GM19035 (cell line): Measurements from ENCODE around the gene TLE6.
"Not testable (repeated sequence)": the region's sequence is repeated elsewhere in the genome, so short reads cannot be mapped to it uniquely, and the experiment has no call there.

Experiments
- ATAC-seq: cut with Tn5 transposase; IDR thresholded peaks from one replicate; pipeline ENCODE4 v1.9.1; 2021; ENCODE audit not compliant: unreplicated experiment

TLE6 gene

GRCh38 chr19:3001235-3001800, 24.0 kb downstream of the TLE6 start:
- ATAC-seq = no peak

DNA sequence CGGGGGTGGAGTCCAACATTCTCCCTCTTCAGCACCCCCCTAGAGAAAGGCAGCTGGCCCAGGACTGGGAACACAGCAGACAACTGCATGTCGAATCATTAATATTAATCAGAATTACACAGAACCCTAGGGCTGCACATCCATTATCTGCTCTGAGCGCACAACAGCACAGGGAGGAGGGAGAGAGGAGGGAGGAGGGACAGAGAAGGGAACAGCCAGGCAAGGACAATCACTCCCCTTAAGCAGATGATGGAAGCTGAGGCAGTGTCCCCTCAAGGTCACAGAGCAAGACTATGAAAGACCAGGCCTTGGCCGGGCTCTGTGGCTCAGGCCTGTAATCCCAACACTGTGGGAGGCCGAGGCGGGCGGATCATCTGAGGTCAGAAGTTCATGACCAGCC, 25.7 kb downstream of the TLE6 start:
- no peak for ATAC-seq

- ATAC-seq = no peak
These were observed 27.2 kb downstream of the TLE6 start for GRCh38 chr19:3004522-3004921.

DNA sequence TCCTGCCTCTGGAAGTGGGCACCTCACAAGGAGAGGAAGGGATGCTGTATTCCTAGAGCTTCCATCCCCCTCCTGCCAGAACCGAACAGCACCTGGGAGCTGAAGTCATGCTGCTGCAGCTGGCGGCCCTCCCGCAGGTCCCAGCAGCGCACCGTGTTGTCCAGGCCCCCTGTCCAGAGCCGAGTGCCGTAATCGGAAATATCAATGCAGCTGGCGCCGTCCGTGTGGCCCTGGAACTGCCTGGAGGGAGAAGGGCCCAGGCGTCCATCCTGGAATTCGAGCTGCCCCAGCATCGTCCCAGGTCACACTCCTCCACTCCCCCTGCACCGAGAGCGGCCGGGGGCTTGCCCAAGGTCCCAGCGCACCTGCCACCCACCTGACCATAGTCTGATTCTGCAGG, 28.0 kb downstream of the TLE6 start:
- no peak for ATAC-seq

DNA sequence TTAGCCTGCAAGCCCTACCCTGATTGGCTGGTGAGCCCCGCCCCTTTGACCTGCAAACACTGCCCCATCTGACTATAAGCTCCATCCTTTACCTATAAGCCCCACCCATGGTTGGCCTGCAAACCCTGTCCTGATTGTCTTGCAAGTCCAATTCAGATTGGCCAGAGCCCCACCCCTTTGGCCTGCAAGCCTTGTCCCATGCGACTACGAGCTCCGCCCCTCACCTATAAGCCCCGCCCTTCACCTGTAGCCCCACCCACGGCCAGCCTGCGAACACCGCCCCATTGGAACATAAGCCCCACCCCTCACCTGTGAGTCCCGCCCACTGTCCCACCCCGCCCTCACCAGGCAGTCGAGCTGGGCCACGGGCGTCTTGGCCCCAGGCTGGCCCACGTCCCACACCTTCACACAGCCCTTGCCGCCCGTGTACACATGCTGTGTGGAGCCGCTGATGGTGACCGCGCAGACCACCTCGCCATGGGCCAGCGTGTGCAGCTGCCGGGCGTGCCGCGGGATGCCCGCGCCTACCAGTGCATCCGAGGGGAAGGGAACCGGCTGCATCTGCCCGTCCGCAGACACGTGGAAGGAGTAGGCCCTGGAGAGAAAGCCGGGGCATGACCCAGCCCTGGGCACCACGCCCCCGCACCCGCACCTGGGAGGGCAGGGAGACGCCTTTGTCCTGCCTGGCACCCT, 28.9 kb downstream of the TLE6 start:
- no peak for ATAC-seq

- no peak for ATAC-seq
These were observed 30.6 kb downstream of the TLE6 start for GRCh38 chr19:3007975-3008374.

GRCh38 chr19:3008994-3009393, 31.6 kb downstream of the TLE6 start:
- ATAC-seq = no peak

DNA sequence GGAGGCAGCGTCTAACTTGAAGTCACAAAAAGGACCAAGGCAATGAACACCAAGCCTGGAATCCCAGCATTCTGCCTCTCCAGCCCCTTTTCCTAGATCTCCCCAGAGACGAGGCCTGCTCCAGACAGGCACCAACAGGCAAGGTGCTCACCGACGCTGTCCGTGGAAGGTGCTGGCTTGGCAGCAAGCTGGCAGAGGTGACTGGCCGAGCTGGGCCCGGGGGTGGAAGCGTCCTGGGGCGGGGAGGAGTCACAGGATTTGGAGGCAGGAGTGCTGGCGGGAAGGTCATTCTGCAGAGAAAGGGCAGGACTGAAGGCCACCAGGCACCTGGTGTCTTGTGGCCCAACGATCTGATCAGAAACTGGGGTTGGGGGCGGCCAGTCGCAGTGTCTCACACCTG, 33.5 kb downstream of the TLE6 start:
- no peak for ATAC-seq

DNA sequence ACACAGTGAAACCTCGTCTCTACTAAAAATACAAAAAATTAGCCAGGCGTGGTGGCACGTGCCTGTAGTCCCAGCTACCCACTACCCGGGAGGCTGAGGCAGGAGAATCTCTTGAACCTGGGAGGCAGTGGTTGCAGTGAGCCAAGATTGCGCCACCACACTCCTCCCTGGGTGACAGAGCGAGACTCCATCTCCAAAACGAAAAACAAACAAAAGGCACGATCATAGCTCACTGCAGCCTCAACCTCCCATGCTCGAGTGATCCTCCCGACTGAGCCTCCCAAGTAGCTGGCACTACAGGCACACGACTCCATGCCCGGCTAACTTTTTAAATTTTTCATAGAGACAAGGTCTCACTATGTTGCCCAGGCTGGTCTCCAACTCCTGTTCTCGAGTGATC, 34.7 kb downstream of the TLE6 start:
- not testable (repeated sequence) for ATAC-seq

GRCh38 chr19:3012621-3013262, 35.4 kb downstream of the TLE6 start:
- ATAC-seq = no peak

DNA sequence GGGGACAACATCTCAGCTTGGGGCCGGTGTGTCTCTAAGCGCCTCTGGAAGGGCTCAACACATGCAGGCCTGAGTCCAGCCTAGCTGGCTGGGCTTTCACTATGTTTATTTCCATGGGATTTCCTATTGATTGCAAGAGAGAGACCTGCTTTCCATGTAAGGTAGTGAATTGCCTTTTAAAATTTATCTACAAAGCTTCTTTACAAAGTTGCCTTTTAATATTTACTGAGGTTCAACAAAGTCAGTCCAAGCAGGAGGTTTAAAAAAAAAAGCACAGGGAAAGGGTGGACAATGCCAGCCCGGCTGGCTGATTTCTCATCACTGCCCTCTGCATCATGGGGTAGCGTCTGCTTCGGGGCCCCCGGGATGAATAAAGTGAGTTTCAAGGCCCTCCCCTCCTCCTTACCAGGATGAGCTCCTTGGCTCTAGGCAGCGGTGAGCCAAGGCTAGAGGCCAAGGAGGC, 35.9 kb downstream of the TLE6 start:
- ATAC-seq = no peak

DNA sequence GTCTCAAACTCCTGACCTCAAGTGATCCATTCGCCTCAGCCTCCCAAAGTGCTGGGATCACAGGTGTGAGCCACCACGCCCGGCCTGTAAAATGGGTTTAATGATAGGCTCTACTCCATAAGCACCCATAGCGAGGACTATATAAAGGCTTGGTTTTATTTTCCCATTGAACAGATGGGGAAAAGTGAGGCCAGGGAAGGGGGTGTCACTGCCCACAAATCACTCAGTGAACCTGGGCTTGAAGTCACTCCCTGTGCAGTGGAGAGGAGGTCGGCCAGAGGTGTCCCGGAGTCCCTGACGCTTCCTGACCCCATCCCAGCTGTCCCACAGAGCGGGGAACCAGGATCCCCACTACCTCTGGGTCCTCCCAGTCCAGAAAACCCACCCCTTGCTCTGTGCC, 36.8 kb downstream of the TLE6 start:
- no peak for ATAC-seq

DNA sequence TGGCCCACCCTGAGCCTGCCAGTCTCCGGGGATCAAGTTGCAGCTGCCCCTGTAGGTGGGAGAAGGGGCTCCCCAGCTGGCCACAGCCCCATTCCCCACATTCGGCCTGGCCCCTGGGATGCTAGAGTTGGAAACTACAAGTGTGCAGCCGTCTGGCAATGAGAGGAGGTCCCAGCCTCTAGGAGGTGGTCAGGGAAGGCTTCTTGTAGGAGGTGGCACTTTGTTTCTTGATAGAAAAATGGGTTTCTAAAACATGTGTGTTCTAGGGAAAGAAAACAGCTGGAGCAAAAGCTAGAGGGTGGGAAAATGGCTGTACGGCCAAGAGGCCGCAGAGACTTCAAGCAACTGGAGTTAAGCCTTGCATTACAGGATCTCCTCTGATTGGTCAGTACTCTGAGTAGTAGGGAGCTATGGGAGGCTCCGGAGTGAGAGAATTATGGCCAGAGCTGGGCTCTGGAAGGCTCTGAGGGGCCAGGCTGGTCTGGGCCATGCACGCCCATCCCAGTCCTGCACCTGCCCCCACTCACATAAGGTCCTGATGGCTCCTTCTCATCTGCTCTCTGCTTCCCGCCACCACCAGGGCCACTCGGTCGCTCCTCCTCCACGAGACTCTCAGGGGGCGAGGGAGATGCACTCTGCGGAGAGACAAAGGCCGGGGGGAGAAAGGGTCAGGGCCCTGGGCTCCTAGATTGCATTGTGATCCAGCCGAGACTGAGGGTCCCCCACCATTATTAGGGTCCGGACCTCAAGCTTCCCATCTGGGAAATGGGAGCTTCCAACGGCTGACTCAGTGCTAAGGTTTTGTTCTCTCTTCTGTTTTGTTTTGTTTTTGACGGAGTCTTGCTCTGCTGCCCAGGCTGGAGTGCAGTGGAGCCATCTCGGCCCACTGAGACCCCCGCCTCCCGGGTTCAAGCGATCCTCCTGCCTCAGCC, 38.0 kb downstream of the TLE6 start:
- ATAC-seq = no peak

DNA sequence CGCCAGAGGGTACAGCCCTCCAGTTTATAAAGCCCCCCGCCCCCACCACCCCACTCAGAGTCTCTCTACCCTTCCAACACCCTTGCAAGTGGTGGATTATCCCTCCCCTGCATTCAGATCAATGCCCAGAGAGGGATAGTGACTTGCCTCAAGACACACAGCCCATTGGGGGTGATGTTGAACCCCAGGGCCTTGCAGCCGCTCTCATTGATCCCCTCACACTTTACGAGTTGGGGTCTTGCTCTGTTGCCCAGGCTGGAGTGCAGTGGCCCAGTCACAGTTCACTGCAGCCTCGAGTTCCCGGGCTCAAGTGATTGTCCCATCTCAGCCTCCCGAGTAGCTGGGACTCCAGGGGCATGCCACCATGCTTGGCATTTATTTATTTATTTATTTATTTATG, 40.6 kb downstream of the TLE6 start:
- no peak for ATAC-seq

- no peak for ATAC-seq
These were observed 42.0 kb downstream of the TLE6 start for GRCh38 chr19:3019211-3019854.

DNA sequence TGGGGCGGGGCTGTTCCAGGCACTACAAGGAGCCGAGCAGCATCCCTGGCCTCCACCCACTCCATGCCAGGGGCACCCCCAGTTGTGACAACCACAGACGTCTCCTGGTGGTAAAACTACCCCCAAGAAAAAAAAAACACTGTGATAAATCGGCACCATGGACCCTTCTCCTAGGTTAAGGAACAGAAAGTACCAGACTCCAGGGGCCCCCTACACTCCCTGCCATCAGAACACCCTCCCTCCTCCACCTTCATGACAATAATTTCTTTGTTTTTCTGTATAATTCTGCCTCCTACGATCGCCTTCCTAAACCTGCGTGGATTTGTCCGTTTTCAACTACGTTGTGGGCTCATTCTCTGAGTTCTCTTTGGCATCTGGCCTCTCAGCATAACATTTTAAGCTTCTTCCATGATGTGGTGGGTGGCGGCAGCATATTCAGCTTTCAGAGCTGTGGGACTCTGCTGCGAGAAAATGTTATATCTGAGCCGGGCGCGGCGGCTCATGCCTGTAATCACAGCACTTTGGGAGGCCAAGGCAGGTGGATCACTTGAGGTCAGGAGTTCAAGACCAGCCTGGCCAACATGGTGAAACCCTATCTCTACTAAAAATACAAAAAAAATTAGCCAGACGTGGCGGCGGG, 43.1 kb downstream of the TLE6 start:
- ATAC-seq = no peak

GRCh38 chr19:3024509-3024869, 47.1 kb downstream of the TLE6 start:
- ATAC-seq = no peak

DNA sequence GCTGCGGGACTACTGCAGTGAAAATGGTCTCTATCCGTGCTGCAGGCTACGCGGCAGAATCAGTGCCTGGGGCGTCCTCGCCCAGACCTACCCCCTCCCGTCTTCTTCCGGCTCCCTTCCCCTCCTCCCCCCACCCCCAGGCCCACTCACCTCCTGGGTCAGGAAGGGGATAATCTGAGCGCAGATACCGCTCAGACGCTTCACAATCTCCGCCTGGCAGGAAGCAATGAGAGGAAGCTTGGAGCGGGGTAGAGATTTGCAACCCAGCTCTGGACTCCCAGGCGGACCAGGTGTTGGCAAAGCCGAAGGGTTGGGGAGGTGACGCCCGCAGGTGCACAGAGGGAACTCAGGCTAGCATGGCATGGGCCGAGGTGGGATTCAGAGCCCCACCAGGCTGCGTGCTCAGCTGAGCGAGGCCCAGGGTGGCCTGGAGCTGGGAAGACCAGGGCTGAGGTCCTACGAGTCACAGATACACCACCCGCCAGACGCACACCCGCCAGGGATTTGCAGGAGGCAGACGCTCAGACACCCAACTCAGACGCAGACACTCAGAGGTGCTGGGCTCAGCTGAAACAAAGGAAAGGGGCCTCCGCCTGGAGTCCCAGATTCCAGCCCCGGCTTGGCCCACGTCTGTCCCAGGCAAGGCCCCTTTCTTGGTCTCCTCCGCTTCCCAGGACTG, 47.6 kb downstream of the TLE6 start:
- no peak for ATAC-seq

DNA sequence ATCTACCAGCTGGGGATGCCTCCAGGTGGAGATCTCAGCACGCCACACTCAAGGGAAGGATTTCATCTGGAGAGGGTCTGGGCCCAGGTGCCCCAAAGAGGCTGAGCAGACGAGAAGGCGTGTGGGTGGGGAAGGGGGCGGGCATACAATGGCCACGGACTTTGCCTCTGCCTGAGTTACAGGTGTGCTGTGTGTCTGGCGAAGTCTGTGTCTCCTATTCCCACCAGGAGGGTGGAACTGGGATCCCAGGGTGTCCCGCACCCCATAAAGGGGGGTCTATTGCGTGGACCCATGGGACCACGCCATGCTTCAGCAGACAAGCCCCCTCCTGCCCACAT, 48.2 kb downstream of the TLE6 start:
- no peak for ATAC-seq

GRCh38 chr19:3026768-3027167, 49.4 kb downstream of the TLE6 start:
- no peak for ATAC-seq
